ENCODE results near the gene TNFAIP8. TPM values are rescaled to one million over a fixed set of nuclear protein-coding genes. Genes with fewer than 3 reads are reported as not detected.
A peak's percentile ranks its signal among the peaks of the same experiment; 100 is the strongest.

Gene TNFAIP8
- total and polyA plus RNA-seq, 7 experiments from 2014 or later: 102 to 285 (median 156) TPM

- H3K4me3 Mint-ChIP-seq: no peak overlapping the region
- H3K4me1 ChIP-seq (ENCODE audit: control insufficient read depth in 2 of 2, insufficient read depth in 2 of 2, low read length in 2 of 2): peaks cover 0 to under 1% of the 10 kb centered on the region in 2 donors
- no peak overlapping the region for H3K27ac Mint-ChIP-seq
- H3K4me3 ChIP-seq (ENCODE audit: low read length): no peak overlapping the region
- intact Hi-C loops (cut with micrococcal nuclease): no loop called here
- ChIA-PET POLR2A (no interaction called here), CTCF (interaction anchor here (0.6 to 1.1 kb wide), 2 partner anchors 91 to 419 kb away, joined by 3 to 4 read pairs; partner anchors contain the start of gene DTWD2)
- no peak for ATAC-seq
- H3K9me3 Mint-ChIP-seq: no peaks in the 10 kb centered on the region
- no peaks in the 10 kb centered on the region for H3K27me3 ChIP-seq (ENCODE audit: control insufficient read depth in 2 of 2, insufficient read depth in 2 of 2, low read length in 2 of 2)
- H3K27ac ChIP-seq (ENCODE audit: low read depth, low read length): no peak overlapping the region
- no peaks in the 10 kb centered on the region for H3K9me3 ChIP-seq (ENCODE audit: control insufficient read depth in 2 of 3, low read length in 3 of 3)
- no peaks in the 10 kb centered on the region for H3K36me3 ChIP-seq (ENCODE audit: control insufficient read depth in 2 of 3, insufficient read depth in 3 of 3, low read length in 3 of 3)
- no peaks in the 10 kb centered on the region for H3K27me3 Mint-ChIP-seq
- peaks cover 0 to 1% (median 0%) of the 10 kb centered on the region in 5 donors for H3K36me3 Mint-ChIP-seq
- DNase-seq: no peak
- H3K4me1 Mint-ChIP-seq: peaks cover 4 to 28% (median 16%) of the 10 kb centered on the region in 7 donors
These were observed 50.8 kb downstream of the TNFAIP8 start for GRCh38 chr5:119406551-119407110.

- CTCF ChIA-PET: interaction anchor here (1.0 to 6.7 kb wide), 7 partner anchors 49 to 421 kb away, joined by 3 to 54 read pairs (median 4); partner anchors contain the start of gene DTWD2
- POLR2A ChIA-PET: interaction anchor here (0.7 to 1.0 kb wide), 3 partner anchors 97 to 383 kb away, joined by 3 to 5 read pairs (median 3); no protein-coding TSS in a partner anchor
- no peaks in the 10 kb centered on the region for H3K36me3 ChIP-seq (ENCODE audit: control insufficient read depth in 2 of 3, insufficient read depth in 3 of 3, low read length in 3 of 3)
- no peaks in the 10 kb centered on the region for H3K9me3 Mint-ChIP-seq
- intact Hi-C loops (cut with micrococcal nuclease): no loop called here
- peaks cover 0 to 4% (median 0%) of the 10 kb centered on the region in 5 donors for H3K27me3 Mint-ChIP-seq
- no peak overlapping the region for H3K4me3 ChIP-seq (ENCODE audit: low read length)
- no peaks in the 10 kb centered on the region for H3K9me3 ChIP-seq (ENCODE audit: control insufficient read depth in 2 of 3, low read length in 3 of 3)
- no peak overlapping the region for H3K4me3 Mint-ChIP-seq
- no peak overlapping the region for H3K27ac ChIP-seq (ENCODE audit: low read depth, low read length)
- no peaks in the 10 kb centered on the region for H3K36me3 Mint-ChIP-seq
- H3K4me1 Mint-ChIP-seq: peaks cover 11 to 36% (median 23%) of the 10 kb centered on the region in 7 donors
- peak overlapping the region in 2 of 9 donors; percentile 5 to 20 for H3K27ac Mint-ChIP-seq
- ATAC-seq (no peak), DNase-seq (no peak)
- H3K4me1 ChIP-seq (ENCODE audit: control insufficient read depth in 2 of 2, insufficient read depth in 2 of 2, low read length in 2 of 2): peaks cover 0 to 5% of the 10 kb centered on the region in 2 donors
- H3K27me3 ChIP-seq (ENCODE audit: control insufficient read depth in 2 of 2, insufficient read depth in 2 of 2, low read length in 2 of 2): no peaks in the 10 kb centered on the region
These were observed 53.5 kb downstream of the TNFAIP8 start for GRCh38 chr5:119409235-119409815.

- intact Hi-C loops (cut with micrococcal nuclease): loop anchor here (5.0 kb wide), 3 partner anchors 73 to 298 kb away; no protein-coding TSS in a partner anchor
- DNase-seq: no peak
- H3K27ac Mint-ChIP-seq: peak overlapping the region in 4 of 9 donors; percentile 11 to 59 (median 34)
These were observed 54.8 kb downstream of the TNFAIP8 start for GRCh38 chr5:119410448-119411159.

GRCh38 chr5:119411361-119412278 is 55.8 kb downstream of the TNFAIP8 start:
- Histone ChIP-seq H3K4me3 (ENCODE audit: low read length) (peak overlapping the region; percentile 59), H3K27me3 (ENCODE audit: control insufficient read depth in 2 of 2, insufficient read depth in 2 of 2, low read length in 2 of 2) (no peaks in the 10 kb centered on the region), H3K36me3 (ENCODE audit: control insufficient read depth in 2 of 3, insufficient read depth in 3 of 3, low read length in 3 of 3) (no peaks in the 10 kb centered on the region), H3K9me3 (ENCODE audit: control insufficient read depth in 2 of 3, low read length in 3 of 3) (no peaks in the 10 kb centered on the region), H3K27ac (ENCODE audit: low read depth, low read length) (peak overlapping the region; percentile 15), H3K4me1 (ENCODE audit: control insufficient read depth in 2 of 2, insufficient read depth in 2 of 2, low read length in 2 of 2) (peaks cover 0 to 5% of the 10 kb centered on the region in 2 donors)
- H3K4me1 Mint-ChIP-seq: peaks cover 11 to 32% (median 20%) of the 10 kb centered on the region in 7 donors
- peak overlapping the region; percentile 88 to 93 (median 91) for H3K4me3 Mint-ChIP-seq
- H3K36me3 Mint-ChIP-seq: no peaks in the 10 kb centered on the region
- CTCF ChIA-PET: interaction anchor here (0.6 to 6.7 kb wide), 37 partner anchors 9 to 426 kb away, joined by 3 to 54 read pairs (median 5); partner anchors contain the start of genes DMXL1, DTWD2 and TNFAIP8
- DNase-seq: peak in 7 of 9 donors; percentile 54 to 73 (median 68)
- peaks cover 0 to 5% (median 0%) of the 10 kb centered on the region in 5 donors for H3K27me3 Mint-ChIP-seq
- no peaks in the 10 kb centered on the region for H3K9me3 Mint-ChIP-seq
- H3K27ac Mint-ChIP-seq: peak overlapping the region; percentile 55 to 86 (median 76)
- intact Hi-C loops (cut with micrococcal nuclease): loop anchor here (1.0 to 5.0 kb wide), 10 partner anchors 23 to 423 kb away; partner anchors contain the start of gene DTWD2 (in 2 of the 2)
- ATAC-seq: peak; percentile 92
- POLR2A ChIA-PET: interaction anchor here (0.7 to 3.0 kb wide), 14 partner anchors 9 to 423 kb away, joined by 3 to 9 read pairs (median 4); partner anchors contain the start of gene DTWD2

More at GRCh38 chr5:119410448-119411159, 54.8 kb downstream of the TNFAIP8 start:
- H3K4me3 Mint-ChIP-seq: peak overlapping the region in 4 of 10 donors; percentile 12 to 40 (median 28)
- no peaks in the 10 kb centered on the region for H3K27me3 ChIP-seq (ENCODE audit: control insufficient read depth in 2 of 2, insufficient read depth in 2 of 2, low read length in 2 of 2)
- H3K36me3 ChIP-seq (ENCODE audit: control insufficient read depth in 2 of 3, insufficient read depth in 3 of 3, low read length in 3 of 3): no peaks in the 10 kb centered on the region
- ATAC-seq: no peak
- H3K4me1 Mint-ChIP-seq: peaks cover 11 to 36% (median 22%) of the 10 kb centered on the region in 7 donors
- ChIA-PET CTCF (interaction anchor here (0.6 to 6.7 kb wide), 21 partner anchors 8 to 422 kb away, joined by 3 to 54 read pairs (median 4); partner anchors contain the start of genes DMXL1, DTWD2 and TNFAIP8), POLR2A (interaction anchor here (0.8 to 1.9 kb wide), 5 partner anchors 24 to 137 kb away, joined by 3 to 7 read pairs (median 3); no protein-coding TSS in a partner anchor)
- no peaks in the 10 kb centered on the region for H3K9me3 Mint-ChIP-seq
- no peaks in the 10 kb centered on the region for H3K36me3 Mint-ChIP-seq
- H3K9me3 ChIP-seq (ENCODE audit: control insufficient read depth in 2 of 3, low read length in 3 of 3): no peaks in the 10 kb centered on the region
- H3K27ac ChIP-seq (ENCODE audit: low read depth, low read length): no peak overlapping the region
- H3K4me1 ChIP-seq (ENCODE audit: control insufficient read depth in 2 of 2, insufficient read depth in 2 of 2, low read length in 2 of 2): peaks cover 0 to 5% of the 10 kb centered on the region in 2 donors
- peaks cover 0 to 5% (median 0%) of the 10 kb centered on the region in 5 donors for H3K27me3 Mint-ChIP-seq
- H3K4me3 ChIP-seq (ENCODE audit: low read length): no peak overlapping the region

GRCh38 chr5:119412279-119413227 is 56.7 kb downstream of the TNFAIP8 start:
- Histone ChIP-seq H3K9me3 (ENCODE audit: control insufficient read depth in 2 of 3, low read length in 3 of 3) (no peaks in the 10 kb centered on the region), H3K4me3 (ENCODE audit: low read length) (peak overlapping the region; percentile 59), H3K27ac (ENCODE audit: low read depth, low read length) (no peak overlapping the region), H3K4me1 (ENCODE audit: control insufficient read depth in 2 of 2, insufficient read depth in 2 of 2, low read length in 2 of 2) (peaks cover 4 to 5% of the 10 kb centered on the region in 2 donors), H3K27me3 (ENCODE audit: control insufficient read depth in 2 of 2, insufficient read depth in 2 of 2, low read length in 2 of 2) (no peaks in the 10 kb centered on the region), H3K36me3 (ENCODE audit: control insufficient read depth in 2 of 3, insufficient read depth in 3 of 3, low read length in 3 of 3) (no peaks in the 10 kb centered on the region)
- Mint-ChIP-seq H3K4me3 (peak overlapping the region; percentile 88 to 93 (median 91)), H3K9me3 (no peaks in the 10 kb centered on the region), H3K27me3 (peaks cover 0 to 5% (median 0%) of the 10 kb centered on the region in 5 donors), H3K27ac (peak overlapping the region in 7 of 9 donors; percentile 55 to 86 (median 76)), H3K4me1 (peaks cover 11 to 34% (median 24%) of the 10 kb centered on the region in 7 donors), H3K36me3 (no peaks in the 10 kb centered on the region)
- POLR2A ChIA-PET: interaction anchor here (0.6 to 3.0 kb wide), 14 partner anchors 10 to 424 kb away, joined by 3 to 9 read pairs (median 4); partner anchors contain the start of gene DTWD2
- CTCF ChIA-PET: interaction anchor here (0.6 to 6.7 kb wide), 36 partner anchors 9 to 427 kb away, joined by 3 to 54 read pairs (median 5); partner anchors contain the start of genes DMXL1, DTWD2 and TNFAIP8
- ATAC-seq (no peak), DNase-seq (no peak)
- intact Hi-C loops (cut with micrococcal nuclease): loop anchor here (1.0 to 5.0 kb wide), 10 partner anchors 22 to 424 kb away; partner anchors contain the start of gene DTWD2 (in 2 of the 2)

All from naive thymus-derived CD4-positive, alpha-beta T cell (primary cell).